ENCODE data around the gene IRF2BPL.

- no peak for TF ChIP-seq POLR2A (IDR thresholded peaks at IDR 0.05)
- TF ChIP-seq, protein P1, sequence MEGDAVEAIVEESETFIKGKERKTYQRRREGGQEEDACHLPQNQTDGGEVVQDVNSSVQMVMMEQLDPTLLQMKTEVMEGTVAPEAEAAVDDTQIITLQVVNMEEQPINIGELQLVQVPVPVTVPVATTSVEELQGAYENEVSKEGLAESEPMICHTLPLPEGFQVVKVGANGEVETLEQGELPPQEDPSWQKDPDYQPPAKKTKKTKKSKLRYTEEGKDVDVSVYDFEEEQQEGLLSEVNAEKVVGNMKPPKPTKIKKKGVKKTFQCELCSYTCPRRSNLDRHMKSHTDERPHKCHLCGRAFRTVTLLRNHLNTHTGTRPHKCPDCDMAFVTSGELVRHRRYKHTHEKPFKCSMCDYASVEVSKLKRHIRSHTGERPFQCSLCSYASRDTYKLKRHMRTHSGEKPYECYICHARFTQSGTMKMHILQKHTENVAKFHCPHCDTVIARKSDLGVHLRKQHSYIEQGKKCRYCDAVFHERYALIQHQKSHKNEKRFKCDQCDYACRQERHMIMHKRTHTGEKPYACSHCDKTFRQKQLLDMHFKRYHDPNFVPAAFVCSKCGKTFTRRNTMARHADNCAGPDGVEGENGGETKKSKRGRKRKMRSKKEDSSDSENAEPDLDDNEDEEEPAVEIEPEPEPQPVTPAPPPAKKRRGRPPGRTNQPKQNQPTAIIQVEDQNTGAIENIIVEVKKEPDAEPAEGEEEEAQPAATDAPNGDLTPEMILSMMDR (IDR thresholded peaks at IDR 0.05) = no peak
Observed at GRCh38 chr14:77006132-77006531, 22.4 kb downstream of the IRF2BPL start.
